Activated CD8-positive, alpha-beta memory T cell treated with anti-CD3 and anti-CD28 coated beads for 48 hours (primary cell): Measurements from ENCODE around the gene LMO2.

Source experiments
- DNase-seq, 3 experiments: peaks; one replicate each; pipeline ENCODE4 v3.0.0-alpha.2; 2020; ENCODE audit warnings: low read depth in 2 of 3, low spot score in 2 of 3

Gene LMO2

GRCh38 chr11:33915526-33915925 is 23.6 kb upstream of the LMO2 start:
- DNase-seq: no peak

- no peak for DNase-seq
These were observed 22.1 kb upstream of the LMO2 start for GRCh38 chr11:33913991-33914390.

GRCh38 chr11:33912405-33913361 is 20.8 kb upstream of the LMO2 start:
- DNase-seq: no peak

GRCh38 chr11:33910958-33911339 is 19.1 kb upstream of the LMO2 start:
- DNase-seq: no peak

GRCh38 chr11:33910296-33910957 is 18.6 kb upstream of the LMO2 start:
- DNase-seq: no peak

- no peak for DNase-seq
These were observed 17.7 kb upstream of the LMO2 start for GRCh38 chr11:33909552-33909951.

GRCh38 chr11:33909150-33909549 is 17.3 kb upstream of the LMO2 start:
- no peak for DNase-seq

GRCh38 chr11:33907421-33907820 is 15.5 kb upstream of the LMO2 start:
- no peak for DNase-seq

- DNase-seq: no peak
These were observed 14.8 kb upstream of the LMO2 start for GRCh38 chr11:33906484-33907186.

- DNase-seq: no peak
These were observed 12.2 kb upstream of the LMO2 start for GRCh38 chr11:33904102-33904501.

- no peak for DNase-seq
These were observed 8.4 kb upstream of the LMO2 start for GRCh38 chr11:33900159-33900840.

- no peak for DNase-seq
These were observed 7.6 kb upstream of the LMO2 start for GRCh38 chr11:33899400-33900037.

GRCh38 chr11:33898957-33899356 is 7.1 kb upstream of the LMO2 start:
- DNase-seq: no peak

- no peak for DNase-seq
These were observed 6.0 kb upstream of the LMO2 start for GRCh38 chr11:33897761-33898375.

- no peak for DNase-seq
These were observed 5.0 kb upstream of the LMO2 start for GRCh38 chr11:33896911-33897310.

- DNase-seq: no peak
These were observed 3.9 kb upstream of the LMO2 start for GRCh38 chr11:33895752-33896137.

GRCh38 chr11:33894398-33894746 is 2.5 kb upstream of the LMO2 start:
- no peak for DNase-seq

- DNase-seq: peak; percentile 43 to 65 (median 60)
These were observed 2.0 kb upstream of the LMO2 start for GRCh38 chr11:33893711-33894397.

GRCh38 chr11:33892906-33893594 is 1.2 kb upstream of the LMO2 start:
- no peak for DNase-seq
